ENCODE results near the gene TEK. TPM values are rescaled to one million over a fixed set of nuclear protein-coding genes. Genes with fewer than 3 reads are reported as not detected.

Gene TEK
- total RNA-seq, 2 donors from 2014 or later = 1.6 to 6.3 TPM

- intact Hi-C loops (cut with DNase I) = no loop called here
- no peak for DNase-seq
- Histone ChIP-seq H3K36me3 (no peaks in the 10 kb centered on the region), H3K4me1 (no peaks in the 10 kb centered on the region), H3K27me3 (no peaks in the 10 kb centered on the region), H3K27ac (no peak overlapping the region), H3K9me3 (no peaks in the 10 kb centered on the region), H3K9ac (ENCODE audit: low read depth in 2 of 2, low read length in 2 of 2) (no peak overlapping the region), H3K4me3 (no peak overlapping the region)
- TF ChIP-seq CTCF (IDR thresholded peaks at IDR 0.05) = no peak
Observed at GRCh38 chr9:27109621-27110020, 596 bp downstream of the TEK start.

- Histone ChIP-seq H3K27me3 (no peaks in the 10 kb centered on the region), H3K4me1 (no peaks in the 10 kb centered on the region), H3K9me3 (no peaks in the 10 kb centered on the region), H3K27ac (no peak overlapping the region), H3K9ac (ENCODE audit: low read depth in 2 of 2, low read length in 2 of 2) (no peak overlapping the region), H3K36me3 (no peaks in the 10 kb centered on the region), H3K4me3 (no peak overlapping the region)
- intact Hi-C loops (cut with DNase I) = no loop called here
- no peak for TF ChIP-seq CTCF (IDR thresholded peaks at IDR 0.05)
- DNase-seq = no peak
Observed at GRCh38 chr9:27110181-27110580, 1.2 kb downstream of the TEK start.

- H3K36me3 ChIP-seq = no peaks in the 10 kb centered on the region
- DNase-seq = no peak
- no peaks in the 10 kb centered on the region for H3K9me3 ChIP-seq
- no peak overlapping the region for H3K9ac ChIP-seq (ENCODE audit: low read depth in 2 of 2, low read length in 2 of 2)
- intact Hi-C loops (cut with DNase I) = no loop called here
- H3K4me3 ChIP-seq = no peak overlapping the region
- H3K27me3 ChIP-seq = no peaks in the 10 kb centered on the region
- no peak overlapping the region for H3K27ac ChIP-seq
- no peak for TF ChIP-seq CTCF (IDR thresholded peaks at IDR 0.05)
- no peaks in the 10 kb centered on the region for H3K4me1 ChIP-seq
Observed at GRCh38 chr9:27112235-27112634, 3.2 kb downstream of the TEK start.

GRCh38 chr9:27117489-27118135, 8.6 kb downstream of the TEK start:
- DNase-seq = peak; percentile 81
- Histone ChIP-seq H3K4me3 (no peak overlapping the region), H3K4me1 (no peaks in the 10 kb centered on the region), H3K27ac (no peak overlapping the region), H3K9me3 (no peaks in the 10 kb centered on the region), H3K36me3 (no peaks in the 10 kb centered on the region), H3K27me3 (no peaks in the 10 kb centered on the region), H3K9ac (ENCODE audit: low read depth in 2 of 2, low read length in 2 of 2) (peak overlapping the region in 1 of 2 donors; percentile 51)
- intact Hi-C loops (cut with DNase I) = no loop called here
- no peak for TF ChIP-seq CTCF (IDR thresholded peaks at IDR 0.05)

- H3K27ac ChIP-seq = no peak overlapping the region
- DNase-seq = no peak
- H3K4me1 ChIP-seq = no peaks in the 10 kb centered on the region
- H3K9ac ChIP-seq (ENCODE audit: low read depth in 2 of 2, low read length in 2 of 2) = no peak overlapping the region
- no peaks in the 10 kb centered on the region for H3K27me3 ChIP-seq
- no peaks in the 10 kb centered on the region for H3K36me3 ChIP-seq
- intact Hi-C loops (cut with DNase I) = no loop called here
- H3K4me3 ChIP-seq = no peak overlapping the region
- no peak for TF ChIP-seq CTCF (IDR thresholded peaks at IDR 0.05)
- no peaks in the 10 kb centered on the region for H3K9me3 ChIP-seq
Observed at GRCh38 chr9:27118916-27119315, 9.9 kb downstream of the TEK start.

Measured in colonic mucosa (tissue), 4 donors.